DMS114 treated with DMSO at 0.1 percent for 48 hours (cell line): ENCODE data around the gene NSG1.
"Not testable (repeated sequence)": the region's sequence is repeated elsewhere in the genome, so short reads cannot be mapped to it uniquely, and the experiment has no call there.

ENCODE experiments used
- DNase-seq: peaks from one replicate; lab custom pipeline; 2025; ENCODE audit not compliant: unreplicated experiment; lab: John Stamatoyannopoulos, UW

The NSG1 gene

DNA sequence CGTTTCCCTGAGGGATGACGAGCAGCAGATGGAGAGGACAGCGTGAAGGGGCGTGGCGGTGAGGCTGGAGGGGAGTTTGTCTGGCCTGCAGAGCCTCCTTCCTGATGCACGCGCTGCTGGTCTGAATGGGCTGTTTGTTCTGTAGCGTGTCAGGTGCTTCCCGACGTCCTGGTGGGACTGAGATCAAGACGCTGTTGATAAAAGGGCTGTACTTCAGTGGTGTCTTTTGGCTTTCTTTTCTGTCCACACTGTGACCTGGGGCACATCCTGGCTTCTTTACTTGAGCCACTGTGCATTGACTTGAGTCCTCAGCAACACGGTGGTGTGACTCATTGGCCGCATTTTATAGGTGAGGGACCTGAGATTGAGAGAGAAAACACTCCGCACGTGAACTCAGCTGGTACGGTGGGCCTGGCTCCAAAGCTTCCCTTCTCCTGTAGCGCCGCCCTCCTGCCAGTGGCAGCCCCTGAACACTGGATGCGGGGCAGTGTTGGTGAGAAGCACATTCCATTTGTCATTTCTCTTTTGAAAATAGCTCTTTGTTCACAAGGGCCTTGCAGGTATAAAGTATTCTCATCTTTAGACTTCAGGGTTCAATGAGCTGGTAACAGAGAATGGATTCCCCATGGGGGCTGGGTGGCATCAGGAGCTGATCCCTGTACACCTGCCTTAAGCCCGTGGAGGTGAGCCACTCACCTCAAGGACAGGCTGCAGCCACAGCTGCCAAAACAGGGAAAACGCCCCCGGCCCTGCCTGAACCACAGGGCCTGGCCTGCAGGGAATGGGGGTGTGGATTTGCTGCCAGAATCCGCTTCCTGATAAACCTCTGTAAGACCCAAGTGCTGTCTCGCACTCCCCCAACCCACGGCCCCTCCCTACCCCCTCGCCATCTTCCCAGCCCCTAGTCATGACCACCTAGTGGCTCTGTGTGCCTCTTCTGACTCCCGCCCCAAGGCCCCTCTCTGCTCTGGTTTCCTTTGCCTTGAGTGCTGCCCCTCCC, 29.2 kb downstream of the NSG1 start:
- no peak for DNase-seq

- DNase-seq: no peak
Observed at GRCh38 chr4:4416981-4417380, 30.1 kb downstream of the NSG1 start.

- DNase-seq: no peak
Observed at GRCh38 chr4:4417886-4418285, 31.0 kb downstream of the NSG1 start.

- DNase-seq: no peak
Observed at GRCh38 chr4:4418676-4419390, 31.9 kb downstream of the NSG1 start.

DNA sequence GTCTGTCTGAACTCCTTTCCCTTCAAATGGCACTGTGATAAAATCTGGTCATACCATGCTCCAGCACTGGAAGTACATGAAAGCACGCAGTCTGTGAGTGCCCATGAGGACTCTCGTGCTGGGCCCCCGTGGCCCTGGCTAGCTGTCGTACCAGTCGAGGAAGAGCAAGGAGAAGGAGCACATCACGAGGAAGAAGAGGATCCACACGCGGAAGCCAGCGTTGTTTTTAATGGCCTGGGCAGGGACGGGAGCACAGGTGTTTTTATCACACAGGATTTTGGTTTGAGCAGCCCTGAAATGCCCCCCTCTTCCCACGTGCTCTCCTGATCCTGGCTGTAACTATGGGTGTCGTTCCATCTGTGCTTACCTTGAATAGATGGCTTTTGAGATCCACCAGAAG, 33.0 kb downstream of the NSG1 start:
- DNase-seq: no peak

- DNase-seq: no peak
Observed at GRCh38 chr4:4420421-4420820, 33.5 kb downstream of the NSG1 start.

DNA sequence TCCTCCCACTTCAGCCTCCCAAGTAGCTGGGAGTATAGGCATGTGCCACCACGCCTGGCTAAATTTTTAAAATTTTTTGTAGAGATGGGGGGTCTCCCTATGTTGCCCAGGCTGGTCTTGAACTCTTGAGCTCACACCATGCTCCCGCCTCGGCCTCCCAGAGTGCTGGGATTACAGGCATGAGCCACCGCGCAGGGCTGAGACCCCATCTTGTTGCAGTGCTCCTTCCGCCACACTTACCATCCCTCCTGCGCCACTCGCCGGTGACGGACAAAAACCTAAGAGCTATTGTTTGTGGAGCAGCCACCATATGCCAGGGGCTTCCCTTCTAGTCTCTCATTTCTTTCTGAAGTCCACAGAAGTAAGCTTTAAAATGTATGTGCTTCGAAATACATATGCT, 34.5 kb downstream of the NSG1 start:
- no peak for DNase-seq

DNA sequence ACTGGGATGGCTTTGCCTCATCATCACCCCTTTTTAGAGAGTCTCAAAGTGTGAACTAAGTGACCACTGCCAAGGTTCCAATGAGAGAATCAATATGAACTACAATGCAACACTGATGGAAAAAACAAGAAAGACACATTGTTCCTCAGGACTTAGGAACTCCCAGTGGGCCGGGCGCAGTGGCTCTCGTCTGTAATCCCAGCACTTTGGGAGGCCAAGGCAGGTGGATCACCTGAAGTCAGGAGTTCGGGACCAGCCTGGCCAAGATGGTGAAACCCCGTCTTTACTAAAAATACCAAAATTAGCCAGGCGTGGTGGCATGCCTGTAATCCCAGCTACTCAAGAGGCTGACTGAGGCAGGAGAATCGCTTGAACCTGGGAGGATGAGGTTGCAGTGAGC, 35.2 kb downstream of the NSG1 start:
- not testable (repeated sequence) for DNase-seq

DNA sequence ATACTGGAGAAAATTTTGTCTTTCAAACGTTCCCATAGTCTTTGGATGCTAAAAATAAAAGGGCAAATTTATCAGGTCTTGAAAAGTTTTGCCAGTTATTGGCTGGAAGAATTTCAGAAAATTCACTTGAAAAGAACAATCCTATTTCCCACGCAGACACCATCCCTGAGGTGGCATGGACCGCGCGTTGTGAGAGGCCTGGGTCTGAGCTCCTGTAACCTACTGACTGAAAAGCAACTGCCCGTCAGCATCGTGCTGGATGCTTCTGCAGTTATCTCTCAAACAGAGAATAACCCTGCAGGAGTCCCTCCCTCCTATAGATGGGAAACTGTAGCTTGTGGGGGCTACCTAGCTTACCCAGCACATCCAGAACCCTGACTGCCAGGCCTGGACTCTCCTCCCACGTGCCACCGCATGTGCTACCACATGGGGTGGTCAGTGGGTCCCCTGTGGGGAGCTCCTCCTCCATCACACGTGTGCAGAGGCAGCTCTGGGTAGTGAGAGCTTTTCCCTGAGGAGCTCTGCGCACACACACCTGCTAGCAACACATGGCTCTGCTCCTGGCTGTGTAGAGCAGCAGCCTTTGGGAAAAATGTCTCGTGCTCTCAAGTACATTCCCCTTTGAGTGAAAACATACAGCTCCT, 36.1 kb downstream of the NSG1 start:
- no peak for DNase-seq

DNA sequence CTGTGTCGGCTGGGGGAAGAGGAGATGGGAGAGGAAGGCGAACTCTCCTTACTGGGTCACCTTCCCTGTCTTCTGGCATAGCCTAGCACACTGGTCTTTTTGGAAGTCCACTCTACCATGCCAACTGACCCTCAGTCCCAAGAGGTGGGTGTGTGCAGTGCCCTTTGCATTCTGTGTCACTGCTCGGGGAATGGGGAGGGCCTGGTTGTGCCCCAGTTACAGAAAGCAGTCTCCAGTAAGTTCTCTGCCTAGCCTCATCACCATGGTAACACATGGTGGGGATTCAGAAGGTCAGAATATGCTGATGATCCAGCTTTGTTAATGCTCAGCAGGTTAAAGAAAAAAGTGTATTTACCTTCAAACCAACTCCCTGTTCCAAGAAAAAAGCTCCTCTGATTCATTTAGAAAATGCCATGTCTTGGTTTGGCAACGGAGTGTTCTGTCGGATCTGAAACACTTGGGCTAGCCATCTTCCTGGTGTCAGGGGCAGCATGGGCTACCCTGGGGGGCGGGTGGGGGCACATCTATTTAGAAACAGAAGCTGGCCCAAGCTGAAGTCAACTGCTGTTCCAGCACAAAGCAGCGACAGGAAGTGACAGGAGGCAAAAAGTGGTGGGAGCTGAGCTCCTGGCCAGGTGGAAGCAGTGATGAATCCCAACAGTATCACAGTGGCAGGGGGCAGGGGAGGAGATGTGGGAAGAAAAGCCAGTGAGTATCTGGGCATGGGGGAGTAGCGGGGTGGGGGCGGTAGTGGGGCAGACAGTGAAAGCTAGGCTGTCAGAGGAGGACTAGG, 37.0 kb downstream of the NSG1 start:
- no peak for DNase-seq

- DNase-seq: no peak
Observed at GRCh38 chr4:4424499-4425115, 37.7 kb downstream of the NSG1 start.

DNA sequence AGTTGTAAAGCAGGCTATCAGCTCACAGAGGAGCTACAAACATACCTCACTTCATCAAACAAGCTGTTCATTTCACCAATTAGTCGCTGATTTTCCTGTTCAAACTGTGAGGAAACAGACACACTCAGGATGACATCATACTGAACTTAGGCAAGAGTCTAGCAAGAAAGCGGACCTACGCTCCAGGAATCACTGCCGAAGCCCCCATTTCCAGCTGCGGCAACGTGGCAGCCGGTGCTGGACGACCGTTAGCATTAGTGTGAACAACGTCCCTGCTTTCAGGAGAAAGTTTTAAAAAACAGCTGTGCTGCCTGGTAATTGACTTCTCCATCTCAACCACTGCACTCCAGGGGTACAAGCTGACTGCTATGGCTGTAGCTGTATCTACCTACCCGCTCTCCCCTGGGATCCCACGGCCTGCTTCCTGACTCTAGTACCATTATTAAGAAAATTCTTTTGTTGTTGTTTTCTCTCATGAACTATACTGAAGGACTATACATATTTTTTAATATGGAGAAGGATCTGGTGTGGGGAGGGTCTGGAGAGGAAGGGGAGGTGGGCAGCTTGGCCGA, 38.3 kb downstream of the NSG1 start:
- no peak for DNase-seq

GRCh38 chr4:4425696-4426095, 38.8 kb downstream of the NSG1 start:
- DNase-seq: no peak

GRCh38 chr4:4426511-4427120, 39.7 kb downstream of the NSG1 start:
- no peak for DNase-seq

DNA sequence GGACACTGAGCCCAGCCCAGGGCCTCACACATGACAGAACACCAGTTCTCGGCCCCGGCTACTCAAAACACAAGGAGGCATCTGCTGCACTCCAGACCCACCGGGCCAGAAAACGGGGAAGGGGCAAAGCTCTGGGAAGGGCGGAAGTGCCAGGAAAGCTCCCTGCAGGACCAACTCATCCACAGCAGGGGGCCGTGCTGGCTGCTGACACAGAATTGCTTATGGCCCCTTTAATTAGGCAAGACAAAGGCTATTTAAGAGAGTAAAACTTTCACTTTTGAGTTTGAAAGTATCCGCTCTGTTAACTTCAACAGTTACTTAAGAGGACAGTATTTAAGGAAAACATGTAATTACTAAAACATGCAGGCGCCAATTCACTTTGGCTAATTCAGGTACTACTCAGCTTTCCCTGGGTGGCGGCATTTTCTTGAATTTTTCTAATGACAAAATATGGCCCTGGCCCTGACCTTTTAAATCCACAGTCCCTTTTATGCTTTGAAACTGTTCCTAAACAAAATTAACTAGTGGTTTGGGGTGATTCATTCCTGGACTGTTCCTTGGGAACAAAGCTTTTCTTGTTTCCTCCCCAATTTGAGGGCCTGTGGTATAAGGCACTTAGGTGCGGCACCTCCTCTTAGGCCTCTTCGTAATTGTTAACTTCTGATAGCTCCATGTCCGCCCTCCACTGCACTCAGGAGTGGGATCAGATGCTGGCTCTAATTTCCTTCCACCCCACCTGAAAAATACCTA, 40.4 kb downstream of the NSG1 start:
- no peak for DNase-seq

DNA sequence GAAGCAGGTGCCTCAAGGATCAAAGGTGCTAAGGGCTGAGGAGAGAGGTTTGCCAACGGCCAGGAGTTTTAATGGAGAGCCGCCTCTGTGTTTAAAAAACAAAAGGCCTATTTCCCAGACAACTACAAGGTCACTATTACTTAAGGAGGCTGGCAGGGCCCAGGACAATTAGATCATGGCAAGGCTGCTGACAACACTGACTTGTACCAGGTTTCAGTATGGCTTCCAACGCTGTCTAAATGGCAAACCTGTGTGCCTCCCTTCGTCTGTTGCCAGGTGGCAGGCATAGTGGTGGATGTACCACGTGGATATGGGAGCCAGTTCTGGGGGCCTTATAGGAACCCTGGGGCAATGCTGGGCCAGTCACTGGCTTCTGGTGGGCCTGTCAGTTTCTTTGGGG, 41.0 kb downstream of the NSG1 start:
- DNase-seq: no peak

DNA sequence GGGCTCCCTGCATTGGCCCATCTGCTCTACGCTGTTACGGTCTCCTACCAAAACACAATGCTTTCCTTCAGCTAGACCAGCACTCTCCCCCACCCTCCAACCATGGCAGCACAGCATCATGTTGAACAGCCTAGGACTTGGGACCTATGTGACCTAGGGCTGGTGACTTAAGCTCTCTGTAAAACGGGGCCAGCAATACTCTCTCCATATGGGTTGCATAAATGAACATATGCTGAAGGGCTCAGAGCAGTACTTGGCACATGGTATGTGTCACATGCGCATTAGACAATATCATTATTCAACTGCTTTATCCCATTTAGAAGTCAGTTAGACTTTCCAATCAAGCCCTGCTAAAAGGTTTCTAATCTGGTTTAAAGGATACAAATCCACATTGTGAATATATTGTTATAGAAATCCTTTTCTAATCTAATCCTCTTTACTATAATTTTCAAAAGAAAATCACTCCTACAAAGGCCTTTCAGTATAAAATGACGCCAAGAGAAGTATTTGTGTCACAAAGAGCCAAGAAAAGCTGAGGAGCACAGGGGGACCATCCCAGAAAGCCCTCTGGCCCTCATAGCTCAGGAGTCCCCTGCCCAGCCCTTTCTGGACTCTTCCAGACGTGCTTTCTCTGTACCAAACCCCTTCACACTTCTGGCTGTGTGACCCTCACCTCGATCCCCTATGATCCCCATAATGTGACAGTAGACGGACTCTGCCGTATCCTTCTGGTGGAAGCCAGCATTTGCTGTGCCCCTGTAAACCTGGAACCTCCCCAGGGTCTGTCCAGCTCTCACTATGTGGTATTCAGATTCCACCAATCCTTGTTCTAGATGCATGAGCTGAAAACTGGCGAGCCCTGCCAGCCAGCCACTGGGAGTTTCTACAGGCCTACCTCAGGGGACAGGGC, 42.3 kb downstream of the NSG1 start:
- no peak for DNase-seq
